Smooth muscle cell of the brain vasculature (primary cell): Measurements from ENCODE around the gene RHOU.

Experiments
- DNase-seq: peaks from one replicate; pipeline ENCODE4 v3.0.0-alpha.2; 2012; ENCODE audit warnings: low read depth, low spot score

Gene RHOU

GRCh38 chr1:228785366-228786330, 50.4 kb downstream of the RHOU start:
- no peak for DNase-seq

- no peak for DNase-seq
Observed at GRCh38 chr1:228786361-228787129, 51.3 kb downstream of the RHOU start.

GRCh38 chr1:228791791-228792190, 56.5 kb downstream of the RHOU start:
- DNase-seq = no peak

- no peak for DNase-seq
Observed at GRCh38 chr1:228792601-228793000, 57.3 kb downstream of the RHOU start.

- no peak for DNase-seq
Observed at GRCh38 chr1:228793032-228793431, 57.8 kb downstream of the RHOU start.

GRCh38 chr1:228794173-228794572, 58.9 kb downstream of the RHOU start:
- DNase-seq = no peak

- DNase-seq = no peak
Observed at GRCh38 chr1:228794810-228795209, 59.5 kb downstream of the RHOU start.

- no peak for DNase-seq
Observed at GRCh38 chr1:228795596-228795995, 60.3 kb downstream of the RHOU start.
